Stimulated activated CD4-positive, alpha-beta T cell treated with anti-CD3 and anti-CD28 coated beads, Interleukin-2, amount 100 ng/mL, for 4 hours (primary cell): ENCODE results near the gene CHMP2A.
A peak's percentile ranks its signal among the peaks of the same experiment; 100 is the strongest.
"Not testable (repeated sequence)": the region's sequence is repeated elsewhere in the genome, so short reads cannot be mapped to it uniquely, and the experiment has no call there.

ENCODE experiments used
- DNase-seq: peaks from one replicate; pipeline ENCODE4 v3.0.0-alpha.2; 2020; ENCODE audit warnings: low read depth

The CHMP2A gene

DNA sequence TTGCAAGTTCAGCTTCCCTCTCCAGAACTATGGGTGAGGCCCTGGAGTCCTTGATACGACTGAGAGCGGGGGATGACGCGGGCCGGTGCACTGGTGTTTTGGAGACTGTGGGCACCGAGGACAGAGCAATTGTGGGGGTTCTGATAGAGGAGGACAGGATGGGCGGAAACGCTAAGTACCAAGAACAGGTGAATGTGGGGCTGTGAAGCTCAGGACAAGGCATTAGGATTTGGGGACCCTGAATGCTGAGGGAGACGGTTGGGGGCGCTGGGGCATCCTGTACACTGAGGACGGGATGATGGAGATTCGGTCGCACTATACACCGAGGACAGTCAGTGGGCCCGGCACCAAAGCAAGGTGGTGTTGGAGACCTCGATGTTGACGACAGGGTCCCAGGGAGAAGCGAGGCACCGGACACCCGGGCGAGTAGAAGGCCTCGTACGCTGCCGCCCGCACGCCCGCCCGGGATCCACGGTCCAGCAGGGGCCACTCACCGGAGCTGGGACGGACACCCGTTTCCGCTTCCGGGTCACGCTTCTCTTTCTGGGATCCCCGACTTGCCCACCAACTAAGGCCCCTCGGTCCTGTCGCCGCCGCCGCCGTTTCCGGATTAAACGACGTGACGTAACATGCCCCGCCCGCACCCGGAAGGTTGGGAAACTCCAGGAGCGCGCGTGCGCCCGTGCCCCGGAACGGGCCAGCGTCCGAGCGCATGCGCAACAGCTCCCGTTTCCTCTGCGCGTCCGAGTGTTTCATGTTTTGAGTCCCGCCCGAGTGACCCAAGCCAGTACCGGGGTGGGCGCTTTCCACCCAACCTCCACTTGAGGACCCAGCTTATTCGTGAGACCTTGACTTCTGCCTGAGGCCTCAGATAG is at the start of gene CHMP2A:
Gene CHMP2A (minus strand): TSS at position 612 of the 875 bp plus-strand sequence. CDS start 893 bp downstream, outside the sequence.
- peak; percentile 96 for DNase-seq

GRCh38 chr19:58586133-58586765 is 31.3 kb upstream of the CHMP2A start:
- DNase-seq, result no peak

DNA sequence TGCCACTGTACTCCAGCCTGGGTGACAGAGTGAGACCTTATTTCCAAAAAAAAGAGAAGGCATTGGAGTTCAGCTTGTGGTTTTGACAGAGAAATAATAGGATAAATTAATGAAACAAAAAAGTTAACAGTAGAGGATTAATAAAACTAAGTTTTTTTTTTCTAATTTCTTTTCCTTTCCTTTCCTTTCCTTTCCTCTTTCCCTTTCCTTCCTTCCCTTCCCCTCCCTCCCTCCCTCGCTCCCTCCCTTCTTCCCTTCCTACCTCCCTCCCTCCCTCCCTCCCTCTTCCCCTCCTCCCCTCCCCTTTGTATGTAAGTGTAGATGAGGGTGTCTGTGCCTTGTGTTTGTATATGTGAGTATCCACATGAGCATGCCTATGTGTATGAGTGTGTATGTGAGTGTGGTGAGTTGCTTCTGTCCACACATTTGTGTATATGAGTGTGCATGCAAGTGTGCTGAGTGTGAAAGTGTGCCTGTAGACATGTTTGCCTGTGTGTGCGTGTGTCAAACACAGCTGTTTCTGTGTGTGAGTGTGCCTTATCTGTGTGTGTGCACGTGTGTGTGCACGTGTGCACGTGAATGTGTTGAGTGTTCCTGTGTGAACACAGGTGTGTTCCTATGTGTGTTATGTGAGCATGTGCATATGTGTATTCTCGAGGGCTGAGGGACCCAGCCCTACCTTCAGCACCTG is 30.7 kb upstream of the CHMP2A start:
- no peak for DNase-seq

DNA sequence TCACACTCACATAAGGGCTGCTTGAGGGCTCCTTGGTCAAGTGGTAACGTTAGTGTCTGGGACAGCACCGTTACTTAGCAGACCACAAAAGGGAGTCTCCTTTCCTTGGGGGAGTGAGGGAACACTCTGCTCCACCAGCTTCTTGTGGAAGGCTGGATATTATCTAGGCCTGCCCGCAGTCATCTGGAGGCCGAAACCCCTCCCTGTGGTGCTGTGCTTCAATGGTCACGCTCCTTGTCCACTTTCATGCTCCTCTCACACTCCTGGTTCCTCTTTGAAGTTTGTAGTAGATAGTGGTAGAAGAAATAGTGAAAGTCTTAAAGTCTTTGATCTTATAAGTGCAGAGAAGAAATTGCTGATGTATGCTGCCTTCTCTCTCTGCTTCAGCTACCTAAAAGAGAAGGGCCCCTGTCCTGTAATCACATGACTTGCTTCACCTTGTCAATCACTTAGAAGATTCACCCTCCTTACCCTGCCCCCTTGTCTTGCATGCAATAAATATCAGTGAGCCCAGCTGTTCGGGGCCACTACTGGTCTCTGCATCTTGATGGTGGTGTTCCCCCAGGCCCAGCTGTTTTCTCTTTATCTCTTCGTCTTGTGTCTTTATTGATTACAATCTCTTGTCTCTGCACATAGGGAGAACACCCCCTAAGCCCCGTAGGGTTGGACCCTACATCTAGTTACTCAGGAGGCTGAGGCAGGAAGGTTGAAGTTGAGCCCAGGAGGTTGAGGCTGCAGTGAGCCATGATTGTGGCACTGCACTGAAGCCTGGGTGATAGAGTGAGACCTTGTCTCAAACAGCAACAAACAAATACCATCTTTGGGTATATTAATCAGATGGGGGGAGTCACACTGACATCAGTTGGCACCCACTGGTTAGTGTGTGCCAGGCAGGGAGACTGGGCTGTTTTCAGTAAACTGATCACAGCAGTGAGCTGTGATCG is 29.9 kb upstream of the CHMP2A start:
- no peak for DNase-seq

GRCh38 chr19:58582985-58583384 is 28.1 kb upstream of the CHMP2A start:
- no peak for DNase-seq

DNA sequence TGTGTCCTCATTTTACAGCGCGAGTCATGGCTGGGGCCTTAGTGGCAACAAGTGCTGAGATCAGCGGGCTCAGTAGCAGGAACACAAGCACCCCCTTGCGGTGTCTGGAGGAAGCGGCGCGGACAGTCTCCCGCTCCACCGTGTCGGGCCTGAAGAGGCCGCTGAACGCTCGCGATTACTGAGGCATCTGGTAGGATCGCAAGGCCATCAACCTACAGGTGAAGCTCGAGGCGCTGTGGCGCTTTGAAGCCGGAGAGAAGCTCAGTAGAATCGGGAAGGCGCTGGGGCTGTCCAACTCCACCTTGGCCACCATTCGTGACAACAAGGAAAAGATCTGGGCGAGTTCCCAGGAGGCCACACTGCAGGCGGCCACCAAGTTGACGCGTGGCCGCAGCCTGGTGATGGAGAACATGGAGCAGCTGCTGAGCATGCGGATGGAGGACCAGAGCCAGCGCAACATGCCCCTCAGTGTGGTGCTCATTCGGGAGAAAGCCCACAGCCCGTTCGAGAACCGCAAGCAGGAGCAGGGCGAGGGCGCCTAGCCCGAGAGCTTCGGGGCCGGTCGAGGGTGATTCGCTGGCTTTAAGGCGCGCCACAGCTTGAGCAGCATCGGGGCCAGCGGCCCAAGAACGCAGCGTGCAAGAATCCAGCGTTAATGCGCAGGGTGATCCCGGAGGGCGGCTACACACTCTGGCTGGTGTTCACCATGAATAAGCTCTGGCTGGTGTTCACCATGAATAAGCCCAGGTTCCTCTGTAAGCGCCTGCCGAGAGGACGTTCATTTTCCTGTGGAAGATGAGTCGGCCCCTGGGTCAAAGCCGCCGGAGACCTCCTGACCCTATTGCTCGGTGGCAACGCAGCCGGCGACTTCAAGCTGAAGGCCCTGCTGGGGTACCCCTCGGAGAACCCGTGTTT is 26.6 kb upstream of the CHMP2A start:
- peak; percentile 83 for DNase-seq

DNA sequence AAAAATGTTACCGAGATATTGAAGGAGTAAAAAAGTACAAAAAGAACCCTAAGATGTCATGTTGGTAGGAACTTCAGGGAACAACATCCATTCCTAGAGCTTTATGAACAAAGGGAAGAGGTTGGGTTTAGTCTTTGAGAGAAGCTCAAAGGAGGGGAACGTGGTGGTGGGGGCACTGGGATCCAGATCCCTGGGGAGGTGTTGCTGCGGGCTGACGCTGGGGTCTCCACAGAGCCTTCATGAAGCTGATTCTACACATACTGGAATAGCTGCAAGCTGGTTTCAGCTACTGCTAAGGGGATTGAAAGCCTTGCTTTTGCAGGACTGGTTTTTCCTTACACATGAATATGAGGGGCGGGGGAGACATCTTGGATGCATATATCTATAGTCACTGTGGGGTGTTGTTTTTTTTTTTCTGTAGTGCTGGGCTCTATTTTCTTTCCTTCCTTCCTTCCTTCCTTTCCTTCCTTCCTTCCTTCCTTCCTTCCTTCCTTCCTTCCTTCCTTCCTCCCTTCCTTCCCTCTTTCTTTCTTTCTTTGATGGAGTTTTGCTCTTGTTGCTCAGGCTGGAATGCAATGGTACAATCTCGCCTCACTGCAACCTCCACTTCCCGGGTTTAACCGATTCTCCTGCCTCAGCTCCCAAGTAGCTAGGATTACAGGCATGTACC is 24.7 kb upstream of the CHMP2A start:
- DNase-seq, result no peak

DNA sequence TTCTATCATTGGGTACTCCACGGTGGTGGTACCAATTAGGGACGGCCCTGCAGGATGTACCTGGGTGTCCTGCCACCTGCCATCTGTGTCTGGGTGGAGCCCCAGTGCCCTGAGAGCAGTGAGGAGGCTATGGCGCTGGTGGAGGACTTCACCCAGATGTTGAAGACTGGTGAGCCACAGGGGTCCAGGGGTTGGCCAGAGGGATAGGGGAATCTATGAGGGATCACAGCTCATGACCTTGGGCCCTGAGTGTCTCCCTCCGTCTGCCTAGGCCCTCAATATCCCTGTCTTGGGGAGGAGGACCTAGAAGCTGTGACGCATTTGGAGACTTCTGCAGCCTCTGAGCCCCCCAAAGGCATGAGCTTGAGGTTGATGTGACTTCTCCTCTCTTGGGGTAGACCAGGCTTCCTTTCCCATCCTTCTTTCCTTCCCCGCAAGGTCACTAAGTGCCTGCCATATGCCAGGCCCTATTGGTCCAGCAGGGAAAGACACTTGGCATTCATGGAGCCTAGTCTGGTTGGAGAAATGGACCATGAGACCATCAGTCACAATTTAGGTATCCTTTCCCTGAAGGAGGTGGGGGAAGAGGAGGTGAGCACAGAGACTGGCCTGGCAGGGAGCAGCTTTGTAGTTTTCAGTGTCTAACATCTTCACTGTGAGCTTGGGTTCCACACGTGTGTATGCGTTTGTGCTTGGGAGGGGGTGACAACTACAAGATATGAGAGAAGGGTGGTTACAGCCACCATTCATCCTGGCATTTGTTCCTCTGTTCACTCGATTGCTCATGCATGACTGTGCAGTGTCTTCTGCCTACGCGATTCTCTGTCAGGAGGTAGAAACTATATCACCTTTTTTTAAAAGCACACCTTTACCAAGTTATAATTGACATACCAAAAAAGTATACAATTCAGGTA is 23.4 kb upstream of the CHMP2A start:
- DNase-seq, result no peak

- not testable (repeated sequence) for DNase-seq
Measured at GRCh38 chr19:58577581-58577980, 22.7 kb upstream of the CHMP2A start.

DNA sequence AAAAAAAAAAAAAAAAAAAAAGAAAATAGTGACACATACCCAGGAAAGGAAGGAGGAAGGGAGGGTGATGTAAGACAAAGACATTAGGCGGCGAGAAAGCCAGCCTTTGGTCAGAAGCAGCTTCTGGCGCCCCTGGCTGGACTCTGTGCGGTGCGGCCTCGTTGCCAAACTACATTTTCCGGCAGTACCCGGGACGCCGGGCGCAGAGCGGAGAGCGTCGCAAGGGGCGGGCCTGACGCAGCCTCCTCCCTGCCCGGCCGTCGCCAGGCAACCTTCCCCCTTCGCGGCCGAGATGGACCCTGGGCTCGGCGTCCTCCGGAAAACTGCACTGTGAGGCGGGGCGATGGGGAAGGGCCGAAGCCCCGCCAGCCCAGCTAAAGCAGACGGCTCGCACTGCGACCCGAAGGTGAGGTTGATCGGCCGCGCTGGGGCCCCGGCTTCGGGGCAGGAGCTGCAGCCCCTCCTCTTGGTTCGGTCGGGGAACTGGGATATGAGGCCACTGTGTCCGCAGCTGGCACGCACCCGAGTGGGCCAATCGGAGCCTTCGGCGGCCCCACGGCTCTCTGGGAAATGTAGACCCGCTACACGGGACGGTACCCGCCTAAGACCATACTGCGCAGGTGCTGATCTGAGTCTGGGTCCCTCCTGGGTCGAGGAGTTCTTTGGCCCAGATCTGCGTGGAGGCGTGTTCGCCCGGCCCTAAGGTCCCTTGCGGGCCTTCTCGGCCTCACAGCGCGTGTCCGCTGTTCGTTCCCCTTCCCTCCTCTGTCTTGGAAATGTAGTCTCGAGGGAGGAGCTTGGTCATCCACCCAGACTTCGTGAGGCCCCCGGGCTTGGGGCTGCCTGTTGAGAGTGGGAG is 20.5 kb upstream of the CHMP2A start:
- DNase-seq, result peak; percentile 61

DNA sequence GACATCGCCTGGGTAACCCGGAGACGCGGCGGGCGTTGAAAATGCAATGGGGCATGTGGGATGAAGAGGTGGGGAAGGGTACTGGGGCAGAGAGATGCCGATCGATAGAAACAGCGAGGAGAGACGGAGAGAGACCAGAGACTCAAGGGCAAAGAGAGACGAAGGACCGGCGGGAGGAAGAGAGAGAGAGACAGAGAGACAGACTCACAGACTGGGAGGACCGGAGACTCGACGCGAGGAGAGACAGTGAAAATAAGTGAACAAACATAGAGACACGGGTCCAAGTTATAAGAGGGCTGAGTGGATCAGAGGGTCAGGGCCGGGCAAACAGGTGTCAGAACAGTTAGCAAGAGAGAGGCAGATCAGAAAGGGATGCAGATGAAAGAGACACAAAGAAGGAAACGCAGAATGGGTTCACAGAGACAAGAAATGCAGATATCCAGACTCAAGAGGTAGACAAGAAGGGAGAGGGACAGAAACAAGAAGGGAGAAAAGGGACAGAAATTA is 18.8 kb upstream of the CHMP2A start:
- DNase-seq, result no peak

DNA sequence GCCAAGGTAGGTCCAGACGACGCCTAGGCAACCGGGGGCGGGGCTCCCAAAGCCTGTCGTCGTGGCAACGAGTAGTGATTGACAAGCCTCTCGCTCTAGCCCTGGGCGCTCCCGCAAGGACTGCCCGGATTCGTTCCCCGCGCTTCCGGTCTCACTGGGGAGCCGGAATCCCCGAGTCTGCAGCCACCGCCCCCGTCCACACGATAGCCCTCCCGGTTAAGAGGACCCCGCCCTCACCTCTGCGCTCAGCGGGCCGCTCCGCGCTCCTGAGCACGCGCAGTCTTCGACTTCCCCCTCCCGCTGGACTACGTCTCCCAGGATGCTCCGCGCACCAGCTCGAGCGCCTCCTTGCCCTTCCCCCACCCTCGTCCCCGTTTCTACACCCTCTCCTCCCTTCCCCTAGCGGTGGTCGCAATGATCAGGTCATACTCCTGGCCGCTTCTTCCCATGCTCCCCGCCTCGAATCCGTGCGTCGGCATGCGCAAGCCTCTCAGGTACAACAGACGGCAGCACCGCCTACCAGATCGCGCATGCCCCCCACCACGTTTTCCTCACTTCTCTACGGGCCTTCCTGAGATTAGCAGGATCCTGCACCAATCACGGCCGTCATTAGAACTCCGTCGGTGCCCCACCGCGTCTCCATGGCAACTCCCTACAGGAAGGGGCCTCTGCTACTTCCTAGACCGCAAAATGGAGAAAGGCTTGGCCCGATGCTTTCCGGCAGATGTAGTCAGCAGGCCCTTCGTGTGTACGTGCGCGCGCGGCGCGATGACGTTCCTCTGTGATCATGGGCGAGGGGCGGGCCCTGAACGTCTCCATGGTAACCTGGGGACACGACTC is 18.1 kb upstream of the CHMP2A start, which contains the start of gene MZF1:
Gene MZF1 (minus strand): TSS at position 518 of the 840 bp plus-strand sequence. CDS start 1,946 bp downstream, outside the sequence.
- DNase-seq, result peak; percentile 100

GRCh38 chr19:58572026-58572817 is 17.3 kb upstream of the CHMP2A start:
- DNase-seq, result no peak

GRCh38 chr19:58571575-58571947 is 16.7 kb upstream of the CHMP2A start:
- DNase-seq, result no peak

DNA sequence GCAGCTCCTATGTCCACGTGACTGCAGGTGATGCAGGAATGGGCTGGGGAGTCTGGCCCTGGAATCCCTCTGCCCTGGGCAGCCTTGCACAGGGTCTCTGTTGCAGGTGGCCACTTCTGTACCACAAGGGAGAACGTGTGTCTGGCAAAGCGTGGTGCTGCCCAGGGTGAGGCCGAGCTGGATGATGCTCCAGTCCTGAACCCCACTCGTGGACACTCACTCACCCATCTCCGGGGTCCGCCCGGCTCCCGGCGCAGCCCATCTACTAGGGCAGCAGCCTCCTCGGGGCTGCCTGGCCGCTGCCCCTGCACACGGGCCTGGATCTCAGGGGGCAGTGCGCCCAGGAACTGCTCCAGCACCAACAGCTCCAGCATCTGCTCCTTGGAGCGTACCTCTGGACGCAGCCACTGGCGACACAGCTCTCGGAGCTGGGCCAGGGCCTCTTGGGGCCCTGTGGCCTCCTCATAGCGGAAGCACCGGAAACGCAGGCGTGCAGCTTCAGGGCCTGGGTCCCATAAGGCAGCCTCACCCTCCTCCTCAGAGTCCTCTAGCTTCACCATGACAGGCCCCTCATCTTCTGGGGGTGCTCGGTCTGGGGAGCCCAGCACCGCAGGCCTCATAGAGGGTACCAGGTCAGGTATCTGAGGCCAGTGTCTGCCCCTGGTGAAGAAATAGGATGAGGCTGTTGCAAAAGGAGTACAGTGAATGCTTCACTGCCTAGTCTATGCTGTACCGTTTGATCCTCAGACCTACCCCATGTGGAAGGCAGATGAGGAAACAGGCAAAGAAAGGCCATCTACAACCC is 16.1 kb upstream of the CHMP2A start:
- DNase-seq, result no peak
